ENCODE measurements around the gene SERPINI1. TPM values are rescaled to one million over a fixed set of nuclear protein-coding genes. Genes with fewer than 3 reads are reported as not detected.
"Not testable (repeated sequence)": the region's sequence is repeated elsewhere in the genome, so short reads cannot be mapped to it uniquely, and the experiment has no call there.

Gene SERPINI1
- polyA plus RNA-seq, 4 donors = 34.7 to 1,047 (median 63.1) TPM

DNA sequence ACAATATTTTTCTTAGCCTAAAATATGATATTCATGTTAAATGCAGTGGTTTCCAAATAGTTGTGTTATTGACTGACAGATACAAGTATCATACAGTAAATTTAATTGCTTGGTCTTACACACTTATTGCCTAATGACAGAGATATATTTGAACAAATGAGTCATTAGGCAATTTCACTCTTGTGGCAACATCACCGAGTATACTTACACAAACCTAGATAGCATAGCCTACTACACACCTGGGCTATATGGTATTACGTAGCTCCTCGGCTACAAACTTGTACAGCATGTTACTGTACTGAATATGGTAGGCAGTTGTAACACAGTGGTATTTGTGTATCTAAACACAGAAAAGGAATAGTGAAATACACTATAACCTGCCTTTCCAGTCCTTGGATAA is 50.3 kb downstream of the SERPINI1 start:
- no peak for DNase-seq (ENCODE audit: low read depth in 4 of 4, low spot score in 3 of 4)

DNA sequence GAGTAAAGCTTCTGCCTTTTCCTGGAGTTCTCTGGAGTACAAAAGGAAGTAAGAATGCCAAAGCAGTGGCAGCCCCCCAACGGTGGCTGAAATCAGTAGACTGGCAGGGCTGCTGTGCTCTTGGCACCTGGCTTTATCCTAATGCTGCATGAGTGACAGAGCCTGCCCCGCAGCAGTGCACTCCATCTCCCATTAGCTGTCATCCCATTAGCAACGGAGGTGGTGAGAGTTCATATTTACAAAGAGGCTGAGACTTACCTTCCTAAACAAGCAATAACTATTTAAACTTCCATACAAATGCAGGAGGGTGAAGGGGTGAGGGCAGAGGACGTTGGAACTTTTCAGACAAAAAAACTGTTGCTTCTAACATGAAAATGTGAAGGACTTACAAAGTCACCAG is 51.9 kb downstream of the SERPINI1 start:
- DNase-seq (ENCODE audit: low read depth in 4 of 4, low spot score in 3 of 4) = no peak

DNA sequence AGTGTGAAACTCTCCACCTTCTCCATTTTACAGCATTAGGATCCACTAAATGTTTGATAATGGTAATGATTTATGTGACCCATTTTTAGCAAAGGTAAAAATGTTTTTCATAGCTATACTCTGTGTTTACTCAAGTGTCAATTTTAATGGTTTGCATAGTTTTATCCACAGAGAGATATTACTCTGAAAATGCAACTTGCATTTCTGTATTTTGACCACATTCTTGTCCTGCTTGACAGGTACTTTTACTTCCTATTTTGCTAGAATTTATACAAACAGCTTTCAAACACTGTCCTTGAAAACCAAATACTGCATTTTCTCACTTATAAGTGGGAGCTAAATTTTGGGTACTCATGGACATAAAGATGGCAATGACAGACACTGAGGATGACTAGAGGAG is 62.9 kb downstream of the SERPINI1 start:
- DNase-seq (ENCODE audit: low read depth in 4 of 4, low spot score in 3 of 4) = no peak

DNA sequence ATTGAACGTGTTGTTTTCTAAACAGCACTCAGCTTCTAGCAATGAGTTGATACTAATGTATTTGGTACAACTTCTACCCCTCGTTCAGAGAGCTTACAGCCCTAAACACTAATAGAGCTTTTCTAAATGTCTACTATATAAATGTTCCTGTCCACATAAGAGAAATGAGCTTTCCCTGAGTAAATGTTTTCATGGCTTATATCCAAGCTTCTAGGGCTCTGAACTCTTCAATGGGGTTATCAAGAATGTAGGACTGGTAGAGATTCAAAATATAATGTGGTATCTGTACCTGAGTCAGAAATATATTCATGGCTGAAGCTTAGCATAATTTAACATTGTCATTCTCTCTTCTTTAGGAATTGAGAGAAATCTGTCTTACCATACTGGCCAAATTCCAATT is 73.4 kb downstream of the SERPINI1 start:
- DNase-seq (ENCODE audit: low read depth in 4 of 4, low spot score in 3 of 4) = no peak

DNA sequence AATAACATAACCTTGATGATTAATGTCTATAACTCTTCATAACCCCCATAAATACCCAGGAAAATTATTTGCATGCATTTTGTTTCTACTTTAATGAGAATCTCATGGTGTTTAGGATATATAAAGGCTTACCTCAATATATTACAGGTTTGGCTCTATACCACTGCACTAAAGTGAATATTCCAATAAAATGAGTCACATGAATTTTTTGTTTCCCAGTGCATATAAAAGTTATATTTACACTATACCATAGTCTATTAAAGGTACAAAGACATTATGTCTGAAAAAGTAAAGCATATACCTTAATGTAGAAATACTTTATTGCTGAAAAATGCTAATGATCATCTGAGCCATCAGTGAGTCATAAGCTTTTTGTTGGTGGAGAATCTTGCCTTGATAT is 74.7 kb downstream of the SERPINI1 start:
- DNase-seq (ENCODE audit: low read depth in 4 of 4, low spot score in 3 of 4) = no peak

DNA sequence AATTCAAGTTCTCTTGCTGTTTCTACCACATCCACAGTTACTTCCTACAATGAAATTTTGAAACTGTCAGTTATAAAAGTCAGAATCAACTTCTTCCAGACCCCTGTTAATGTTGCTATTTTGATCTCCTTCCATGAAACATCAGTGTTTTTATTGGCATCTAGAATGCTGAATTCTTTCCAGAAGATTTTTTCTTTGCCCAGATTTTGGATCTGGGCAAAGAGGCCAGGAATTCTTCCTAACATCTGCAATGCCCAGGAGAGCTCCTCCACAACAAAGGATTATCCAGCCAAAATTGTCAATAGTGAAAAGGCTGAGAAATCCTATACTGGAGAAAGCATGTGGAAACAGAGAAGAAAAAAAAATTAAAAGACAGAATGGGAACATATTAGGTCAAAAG is 75.5 kb downstream of the SERPINI1 start:
- no peak for DNase-seq (ENCODE audit: low read depth in 4 of 4, low spot score in 3 of 4)

DNA sequence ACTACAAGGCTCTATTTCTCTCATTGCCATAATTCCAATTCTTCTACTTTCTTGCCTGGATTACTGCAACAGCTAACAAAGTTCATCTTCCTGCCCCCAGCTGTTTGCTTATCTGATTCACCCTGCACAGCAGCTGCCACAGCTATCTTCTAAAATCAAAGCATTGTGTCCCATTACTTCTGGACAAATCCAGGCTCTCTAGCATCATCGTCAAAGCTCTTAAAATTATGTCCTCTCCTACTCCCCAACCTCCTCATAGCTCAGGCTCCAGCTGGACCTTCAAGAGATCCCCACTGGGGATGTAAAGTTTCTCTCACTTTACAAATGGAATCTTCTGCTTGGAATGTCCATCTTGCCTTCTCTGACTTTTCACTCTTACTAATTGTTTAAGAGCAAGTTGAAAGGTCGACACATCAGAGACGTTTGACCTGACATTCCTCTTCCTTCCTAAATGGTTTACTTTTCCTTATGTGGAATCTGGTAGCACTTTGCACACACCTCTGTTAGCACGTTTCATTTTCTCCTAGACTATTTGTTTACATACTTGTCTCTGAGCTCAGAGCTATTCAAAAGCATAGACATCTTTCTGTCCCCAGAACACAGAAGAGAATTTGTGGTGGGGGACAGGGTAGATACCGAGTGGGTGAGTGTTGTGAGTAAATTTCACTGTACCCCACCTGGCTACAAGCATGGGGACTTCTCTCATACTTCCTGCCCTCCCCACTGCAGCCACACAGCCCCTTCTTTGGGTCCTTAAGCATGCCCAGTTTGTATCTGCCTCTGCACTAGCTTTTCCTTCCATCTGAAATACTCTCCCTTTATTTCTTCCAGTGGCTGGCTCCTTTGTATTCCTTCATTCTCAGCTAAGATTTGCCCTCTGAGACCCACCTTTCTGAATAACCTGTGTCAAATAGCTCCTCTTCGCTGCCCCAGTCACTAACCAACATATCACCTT is 77.9 kb downstream of the SERPINI1 start:
- no peak for DNase-seq (ENCODE audit: low read depth in 4 of 4, low spot score in 3 of 4)

DNA sequence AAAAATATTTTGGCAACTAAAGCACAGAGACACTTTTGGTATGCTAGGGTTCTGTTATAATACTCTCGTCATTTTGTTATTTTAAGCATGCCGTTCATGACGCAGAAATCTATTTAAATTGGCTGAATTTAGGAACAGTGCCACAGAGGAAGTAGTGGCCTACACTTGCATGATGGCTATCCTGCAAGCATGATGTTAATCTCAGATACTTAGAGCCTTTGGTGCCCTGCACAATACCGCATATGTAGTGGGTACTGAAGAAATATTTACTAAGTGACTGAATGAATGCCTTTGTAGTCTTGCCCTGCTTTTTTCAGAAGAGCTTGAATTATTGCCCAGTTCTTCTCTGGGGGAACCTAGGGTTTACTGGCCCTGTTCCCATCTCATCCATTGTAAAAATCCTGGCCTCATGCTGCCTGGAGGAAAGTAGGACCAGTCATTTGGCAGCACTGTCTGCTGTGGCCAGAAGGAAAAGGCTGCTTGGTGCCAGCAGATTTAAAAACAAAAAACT is 79.0 kb downstream of the SERPINI1 start:
- no peak for DNase-seq (ENCODE audit: low read depth in 4 of 4, low spot score in 3 of 4)

DNA sequence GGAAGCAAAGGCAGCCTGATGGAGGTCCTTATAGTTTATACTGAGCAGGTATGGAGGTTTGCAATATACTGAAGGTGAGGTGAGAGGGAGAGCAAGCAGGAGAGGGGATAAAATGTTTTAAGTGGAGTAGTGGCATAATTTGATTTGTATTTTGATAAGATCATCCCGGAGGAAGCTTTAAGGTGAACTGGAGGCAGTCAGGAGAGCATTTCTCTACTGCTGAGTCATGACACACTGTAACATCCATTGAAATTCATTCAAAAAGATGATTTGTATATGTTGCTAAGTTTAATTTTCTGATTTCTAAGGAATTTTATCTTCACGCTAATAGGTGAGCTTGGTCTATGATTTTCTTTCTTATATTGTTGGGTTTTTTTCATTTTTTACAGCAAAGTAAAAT is 81.4 kb downstream of the SERPINI1 start:
- no peak for DNase-seq (ENCODE audit: low read depth in 4 of 4, low spot score in 3 of 4)

DNA sequence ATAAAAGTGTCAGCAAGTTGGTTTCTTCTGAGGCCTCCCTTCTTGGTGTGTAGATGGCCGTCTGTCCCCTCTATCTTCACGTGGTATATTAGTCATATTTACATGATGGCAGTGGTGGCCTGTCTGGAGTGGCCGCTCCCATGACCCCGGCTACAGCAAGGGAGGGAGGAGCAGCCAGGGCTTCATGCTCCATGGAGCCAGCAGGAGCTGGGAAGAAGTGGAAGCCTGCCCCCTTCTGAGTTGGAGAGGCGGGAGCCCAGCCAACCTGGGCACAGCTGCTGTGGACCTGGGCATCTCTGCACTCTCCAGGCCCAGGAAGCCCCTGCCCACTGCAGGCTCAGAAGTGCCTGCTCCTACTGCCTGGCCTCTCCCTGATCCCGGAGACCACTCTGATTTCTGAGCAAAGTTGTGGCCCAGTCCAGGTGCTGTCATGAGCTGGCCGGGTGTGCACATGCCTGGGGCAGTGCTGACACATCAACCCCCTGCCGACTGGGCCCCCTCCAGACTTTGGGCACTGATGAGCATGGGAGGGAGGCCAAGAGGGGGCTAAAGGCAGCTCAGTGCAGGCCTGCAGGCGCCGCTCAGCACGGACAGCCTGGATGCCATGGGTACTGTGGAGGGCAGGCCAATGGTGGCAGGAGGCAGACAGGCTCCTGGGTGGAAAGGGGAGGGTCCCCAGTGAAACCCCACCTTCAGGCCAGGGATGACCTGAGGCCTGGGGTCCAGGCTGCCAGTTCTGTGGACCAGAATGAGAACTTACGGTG is 84.8 kb downstream of the SERPINI1 start:
- DNase-seq (ENCODE audit: low read depth in 4 of 4, low spot score in 3 of 4) = no peak

DNA sequence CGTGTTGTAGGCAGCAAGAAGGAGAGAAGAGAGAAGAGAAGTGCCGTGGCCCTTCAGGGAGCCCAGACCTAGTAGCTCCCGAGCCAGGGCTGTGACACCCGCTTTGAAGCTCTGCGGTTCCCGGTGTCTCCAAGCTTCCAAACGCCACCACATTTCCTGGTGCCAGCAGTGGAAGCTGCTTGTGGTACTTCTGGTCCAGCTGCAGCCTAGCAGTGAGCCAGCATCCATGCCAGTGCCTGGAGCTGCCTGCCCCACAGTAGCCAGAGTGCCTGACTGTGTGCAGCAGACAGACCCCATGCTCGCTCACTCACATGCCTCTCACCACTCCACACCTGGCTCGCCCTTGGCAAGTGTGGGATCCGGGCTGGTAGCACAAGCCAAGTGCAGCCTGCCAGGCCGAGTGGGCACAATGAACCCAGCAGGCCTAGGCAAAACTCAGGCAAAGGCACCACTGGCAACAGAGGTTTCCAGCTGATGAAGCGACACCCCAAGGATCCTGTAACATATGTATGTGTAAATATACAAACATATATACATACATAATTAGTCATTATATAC is 85.8 kb downstream of the SERPINI1 start:
- no peak for DNase-seq (ENCODE audit: low read depth in 4 of 4, low spot score in 3 of 4)

DNA sequence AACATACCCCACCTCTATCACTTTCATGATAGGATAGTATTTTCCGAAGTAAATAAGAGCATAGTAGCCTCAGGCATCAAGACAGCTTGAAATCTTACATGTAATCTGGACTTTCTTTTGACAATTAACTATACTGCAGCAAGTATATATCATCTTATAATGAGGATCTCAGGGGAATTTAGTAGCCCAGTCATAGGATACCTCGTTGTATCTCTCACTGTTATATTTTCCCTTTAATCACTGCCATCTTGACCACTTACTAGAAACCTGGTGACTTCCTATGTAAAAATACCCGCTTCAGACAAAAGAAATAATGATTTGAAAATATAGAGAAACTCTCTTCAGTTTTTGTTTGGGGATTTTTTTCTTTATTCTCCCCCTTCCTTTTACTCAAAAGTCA is 88.2 kb downstream of the SERPINI1 start:
- DNase-seq (ENCODE audit: low read depth in 4 of 4, low spot score in 3 of 4) = no peak

DNA sequence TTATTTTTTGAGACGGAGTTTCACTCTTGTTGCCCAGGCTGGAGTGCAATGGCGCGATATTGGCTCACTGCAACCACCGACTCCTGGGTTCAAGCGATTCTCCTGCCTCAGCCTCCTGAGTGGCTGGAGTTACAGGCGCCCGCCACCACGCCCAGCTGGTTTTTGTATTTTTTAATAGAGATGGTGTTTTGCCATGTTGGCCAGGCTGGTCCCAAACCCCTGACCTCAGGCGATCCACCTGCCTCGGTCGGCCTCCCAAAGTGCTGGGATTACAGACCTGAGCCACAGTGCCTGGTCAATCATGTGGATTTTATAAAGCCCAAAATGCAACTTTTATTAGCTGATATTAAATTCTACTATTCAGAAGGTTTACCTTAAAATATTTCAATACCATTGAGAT is 92.1 kb downstream of the SERPINI1 start:
- not testable (repeated sequence) for DNase-seq (ENCODE audit: low read depth in 4 of 4, low spot score in 3 of 4)

DNA sequence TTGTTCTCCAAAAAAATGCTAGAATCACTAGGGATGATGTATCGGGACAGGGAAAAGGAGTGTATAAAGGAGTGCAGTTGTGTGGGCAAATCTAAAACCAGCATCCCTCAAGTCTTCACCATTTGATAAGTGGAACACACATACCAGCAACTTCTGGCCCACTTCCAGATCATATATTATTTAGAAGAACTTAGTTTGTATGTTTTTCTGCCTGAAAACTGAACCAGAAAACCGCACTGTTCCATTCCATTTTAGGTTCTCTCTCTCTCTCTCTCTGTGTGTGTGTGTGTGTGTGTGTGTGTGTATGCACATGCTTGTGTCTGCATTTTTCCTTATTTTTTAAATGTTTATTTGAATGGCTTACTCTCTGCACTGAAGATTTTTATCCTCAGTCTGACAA is 93.5 kb downstream of the SERPINI1 start:
- DNase-seq (ENCODE audit: low read depth in 4 of 4, low spot score in 3 of 4) = no peak

DNA sequence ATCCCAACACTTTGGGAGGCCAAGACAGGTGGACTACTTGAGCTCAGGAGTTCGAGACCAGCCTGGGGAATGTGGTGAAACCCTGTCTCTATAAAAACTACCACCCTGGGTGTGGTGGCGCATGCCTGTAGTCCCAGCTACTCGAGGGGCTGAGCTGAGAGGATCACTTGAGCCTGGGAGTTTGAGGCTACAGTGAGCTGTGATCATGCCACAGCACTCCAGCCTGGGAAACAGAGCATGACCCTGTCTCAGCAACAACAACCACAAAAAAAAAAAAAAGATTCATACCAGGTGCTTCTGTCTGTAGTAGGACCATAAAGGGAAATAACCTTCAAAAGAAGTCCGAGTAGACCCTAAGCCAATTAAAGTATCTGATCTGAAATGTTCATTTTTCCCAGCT is 94.5 kb downstream of the SERPINI1 start:
- DNase-seq (ENCODE audit: low read depth in 4 of 4, low spot score in 3 of 4) = no peak

DNA sequence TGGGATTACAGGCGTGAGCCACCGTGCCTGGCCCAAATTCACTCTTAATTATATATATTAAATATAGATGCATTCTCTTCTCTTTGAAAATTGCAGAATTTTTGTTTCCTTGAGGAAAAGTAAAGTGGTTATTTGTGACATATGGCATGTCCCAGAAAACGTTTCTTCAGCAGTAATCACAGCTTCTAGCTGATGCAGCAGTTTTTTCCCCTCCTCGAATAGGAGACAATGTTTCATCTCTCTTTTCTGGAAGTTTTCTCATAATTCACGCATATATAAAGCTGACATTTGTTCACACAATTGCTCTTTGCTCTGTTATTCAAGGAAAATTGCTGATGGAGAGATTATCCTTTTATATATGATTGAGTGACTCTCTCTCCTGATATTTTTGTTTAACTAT is 99.8 kb downstream of the SERPINI1 start:
- no peak for DNase-seq (ENCODE audit: low read depth in 4 of 4, low spot score in 3 of 4)

DNA sequence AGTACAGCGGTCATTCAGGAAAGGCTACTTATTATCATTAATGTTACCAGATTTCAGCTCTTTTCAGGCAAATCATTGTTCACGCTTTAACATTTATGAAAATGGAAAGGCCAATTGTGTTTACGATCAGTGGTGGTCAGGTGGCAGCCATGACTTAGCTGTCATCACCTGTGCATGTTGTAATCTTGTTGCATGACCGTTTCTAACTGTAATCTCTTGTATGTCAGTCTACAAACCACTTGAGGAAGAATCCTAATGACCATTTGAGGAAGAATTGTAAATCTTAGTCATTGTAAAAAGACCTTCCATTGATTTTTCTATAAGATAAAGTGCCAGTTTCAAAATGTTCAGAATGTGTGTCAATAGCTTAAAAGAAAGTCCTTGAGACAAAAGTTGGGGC is 100.4 kb downstream of the SERPINI1 start:
- DNase-seq (ENCODE audit: low read depth in 4 of 4, low spot score in 3 of 4) = no peak

DNA sequence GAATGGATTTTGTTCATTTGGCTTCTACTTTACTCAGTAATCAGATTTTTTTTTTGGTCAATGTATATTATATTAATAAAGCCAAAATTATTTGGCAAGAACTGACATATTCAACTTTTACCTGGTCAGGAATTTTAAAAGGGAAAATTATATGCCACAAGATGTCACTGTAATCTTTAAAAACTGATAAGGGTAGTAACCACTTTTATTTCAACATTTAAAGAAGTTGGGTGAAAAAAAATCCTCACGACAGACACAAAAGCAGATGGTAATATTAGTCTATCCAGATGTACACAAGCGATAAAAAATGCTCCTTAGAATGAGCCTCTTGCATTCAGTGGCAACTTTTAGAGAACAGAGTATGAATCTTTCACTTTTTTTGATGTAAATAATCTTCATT is 101.9 kb downstream of the SERPINI1 start:
- DNase-seq (ENCODE audit: low read depth in 4 of 4, low spot score in 3 of 4) = no peak

DNA sequence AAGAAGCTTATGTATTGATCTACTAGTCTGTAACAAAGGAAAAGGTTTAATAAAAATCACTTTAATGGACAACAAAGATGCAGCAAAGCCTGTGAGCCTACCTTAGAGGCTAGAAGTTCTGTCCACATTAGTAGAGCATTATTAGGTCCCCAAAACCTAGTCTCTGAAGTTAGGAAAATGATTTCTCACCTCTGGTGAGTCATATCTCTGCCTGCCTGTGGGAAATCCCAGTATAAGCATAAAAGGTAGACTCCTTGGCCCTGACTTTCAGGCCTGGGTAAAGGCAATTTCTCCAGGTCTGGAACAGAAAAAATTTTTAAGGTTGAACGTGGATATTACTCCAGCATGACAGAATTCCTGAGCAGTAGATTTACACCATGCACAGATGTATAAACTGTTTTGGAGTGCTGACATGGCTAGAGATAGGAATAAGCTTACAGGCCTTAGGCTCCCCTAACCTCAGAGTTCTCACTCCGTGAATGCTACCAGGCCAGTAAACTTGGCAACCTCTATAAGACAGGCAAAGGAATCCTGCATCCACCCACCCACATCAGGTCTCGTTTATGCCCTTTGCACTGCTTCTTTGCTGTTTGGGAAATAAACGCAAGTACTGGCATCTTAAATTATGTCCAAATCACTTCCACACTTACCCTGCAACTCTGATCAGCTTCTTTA is 104.1 kb downstream of the SERPINI1 start:
- DNase-seq (ENCODE audit: low read depth in 4 of 4, low spot score in 3 of 4) = no peak

DNA sequence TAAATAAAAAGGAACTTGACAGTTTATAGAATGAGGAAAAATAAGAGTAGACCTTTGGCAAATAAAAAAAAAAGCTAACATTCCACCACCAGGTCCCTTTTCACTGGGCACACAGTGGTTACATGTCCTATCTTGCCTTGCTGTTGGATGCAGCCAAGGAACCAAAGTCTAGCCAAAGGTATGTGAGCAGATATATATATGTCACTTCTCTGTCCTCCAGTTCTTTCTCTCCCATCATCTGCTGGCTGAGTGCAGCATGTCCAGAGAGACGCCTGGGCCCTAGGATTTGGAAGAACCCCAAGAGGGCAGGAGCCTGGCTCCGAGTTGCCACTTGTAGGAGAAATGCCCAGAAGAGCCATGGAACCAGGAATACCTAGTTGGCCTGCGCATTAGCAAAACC is 104.7 kb downstream of the SERPINI1 start:
- no peak for DNase-seq (ENCODE audit: low read depth in 4 of 4, low spot score in 3 of 4)

DNA sequence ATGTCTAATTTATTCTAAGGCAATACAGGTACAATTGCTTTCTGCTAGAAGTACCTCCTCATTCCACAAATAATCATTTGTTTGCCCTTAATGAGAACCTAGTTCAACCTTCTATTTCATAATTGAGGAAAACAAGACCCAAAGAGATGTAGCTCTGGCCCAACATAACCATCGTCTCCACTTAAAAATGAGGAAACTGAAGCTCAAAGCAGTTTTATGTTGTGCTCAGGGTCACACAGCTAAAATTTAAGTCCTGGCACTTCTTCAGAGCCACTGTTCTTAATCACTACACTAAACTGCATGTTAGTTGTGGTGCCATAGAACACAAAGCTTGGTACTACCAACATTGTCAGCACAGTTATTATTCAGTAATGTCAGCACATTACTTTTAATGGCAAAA is 108.0 kb downstream of the SERPINI1 start:
- DNase-seq (ENCODE audit: low read depth in 4 of 4, low spot score in 3 of 4) = no peak
